Panc1 (cell line): Measurements from ENCODE around the gene FAM184B. TPM values are rescaled to one million over a fixed set of nuclear protein-coding genes. Genes with fewer than 3 reads are reported as not detected.

Source experiments
- ATAC-seq: fragments of 200-7000 bp; cut with Tn5 transposase; 2 replicates; pipeline ENCODE4 v1.9.1; 2020; ENCODE audit warnings: mild to moderate bottlenecking, moderate library complexity
- BruUV-seq: library from RNA; stranded (reverse); fragments of 400-500 nt; replicated peaks from 2 replicates; lab custom pipeline; 2021; lab: Mats Ljungman, UMichigan
- CTCF ChIA-PET: fragments of 300-600 bp; sonication (Branson Sonifier 250); formaldehyde crosslinking; loops from one replicate; lab custom pipeline; 2022; ENCODE audit warnings: antibody characterized with exemption; lab: Charles Lee
- POLR2A ChIA-PET: fragments of 300-600 bp; sonication (Branson Sonifier 250); formaldehyde crosslinking; loops from one replicate; lab custom pipeline; 2022; ENCODE audit warnings: antibody characterized with exemption; lab: Charles Lee
- DNase-seq: peaks from one replicate; pipeline ENCODE4 v3.0.0-alpha.2; 2010; ENCODE audit warnings: low read depth, low spot score
- H3K27ac ChIP-seq: 2 replicates; pipeline ENCODE4 v1.5.1; 2011; ENCODE audit warnings: mild to moderate bottlenecking, low read length, inconsistent platforms
- H3K27me3 ChIP-seq: fragments of 200-500 bp; sonication (Bioruptor generic); 2 replicates; pipeline ENCODE4 v1.6.0; 2014; ENCODE audit warnings: low read length, inconsistent platforms; ENCODE audit not compliant: control insufficient read depth, insufficient read depth
- H3K36me3 ChIP-seq: fragments of 200-500 bp; sonication (Bioruptor generic); 2 replicates; pipeline ENCODE4 v1.5.1; 2014; ENCODE audit warnings: inconsistent platforms, mild to moderate bottlenecking, low read length, moderate library complexity; ENCODE audit not compliant: control insufficient read depth, insufficient read depth
- H3K4me1 ChIP-seq: 2 replicates; pipeline ENCODE4 v1.5.1; 2011; ENCODE audit warnings: inconsistent platforms, mild to moderate bottlenecking, low read length, moderate library complexity; ENCODE audit not compliant: control insufficient read depth, insufficient read depth
- H3K4me3 ChIP-seq, 2 experiments: 2 replicates each; pipeline ENCODE4 v1.5.1; 2011 to 2012; ENCODE audit warnings: low read depth in 2 of 2, low read length in 2 of 2, mild to moderate bottlenecking in 2 of 2, inconsistent platforms in 1 of 2, moderate library complexity in 1 of 2
- H3K9me3 ChIP-seq: fragments of 200-500 bp; sonication (Bioruptor generic); 2 replicates; pipeline ENCODE4 v1.5.1; 2014; ENCODE audit warnings: low read depth, mild to moderate bottlenecking, inconsistent platforms, low read length, moderate library complexity; ENCODE audit not compliant: control insufficient read depth, insufficient read depth
- POLR2AphosphoS5 ChIP-seq: IDR thresholded peaks from 2 replicates; pipeline ENCODE4 v1.6.1; 2012; ENCODE audit warnings: mild to moderate bottlenecking, low read depth, low read length, moderate library complexity
- SIN3A ChIP-seq: IDR thresholded peaks from 2 replicates; pipeline ENCODE4 v1.6.1; 2012; ENCODE audit warnings: low read depth, mild to moderate bottlenecking, low read length, moderate library complexity, borderline replicate concordance; ENCODE audit not compliant: insufficient read depth
- TCF7L2 ChIP-seq: IDR thresholded peaks from 2 replicates; pipeline ENCODE4 v1.6.1; 2011; ENCODE audit warnings: mild to moderate bottlenecking, low read depth, low read length, inconsistent platforms
- in situ Hi-C: cut with HindIII; loops from 2 replicates; pipeline ENCODE4 v1.10.0; 2016; ENCODE audit warnings: low sequenced_read_pairs, low pct_unique_long_range_greater_than_20kb
- intact Hi-C: fragments of 100-400 bp; cut with micrococcal nuclease; formaldehyde crosslinking; loops from one replicate; pipeline ENCODE4 v1.10.0; 2022; ENCODE audit not compliant: unreplicated experiment
- total RNA-seq: library from RNA; stranded (reverse); gene quantifications from one replicate; pipeline ENCODE4 v1.2.1, GENCODE V29; 2021; ENCODE audit not compliant: unreplicated experiment
- TF ChIP-seq, protein P1 (sequence below): fragments of 450-650 bp; IDR thresholded peaks from 2 replicates; pipeline ENCODE4 v1.5.1; 2017; ENCODE audit warnings: mild to moderate bottlenecking
- TF ChIP-seq, protein P2 (sequence below), 2 experiments: IDR thresholded peaks; 2 replicates each; pipeline ENCODE4 v1.6.1; 2011 to 2012; ENCODE audit warnings: low read depth in 2 of 2, control low read depth in 1 of 2, low read length in 1 of 2, mild to moderate bottlenecking in 1 of 2, moderate library complexity in 1 of 2; ENCODE audit not compliant: insufficient read depth in 1 of 2

Gene FAM184B
- total RNA-seq, 1 experiment from 2014 or later: 0.03 TPM

- intact Hi-C loops (no loop called here), in situ Hi-C loops (no loop called here)
- H3K27me3 ChIP-seq: no peaks in the 10 kb centered on the region
- H3K27ac ChIP-seq: peak overlapping the region; percentile 93
- no TSS peak for BruUV-seq
- ChIA-PET POLR2A (no interaction called here), CTCF (no interaction called here)
- ATAC-seq (no peak), DNase-seq (no peak)
- H3K4me1 ChIP-seq: peaks cover 8% of the 10 kb centered on the region
- H3K4me3 ChIP-seq: peak overlapping the region; percentile 69 to 89
- H3K36me3 ChIP-seq: peaks cover 7% of the 10 kb centered on the region
- TF ChIP-seq POLR2AphosphoS5: no peak
- no peak for TF ChIP-seq TCF7L2
- TF ChIP-seq SIN3A: no peak
- TF ChIP-seq, protein P1, sequence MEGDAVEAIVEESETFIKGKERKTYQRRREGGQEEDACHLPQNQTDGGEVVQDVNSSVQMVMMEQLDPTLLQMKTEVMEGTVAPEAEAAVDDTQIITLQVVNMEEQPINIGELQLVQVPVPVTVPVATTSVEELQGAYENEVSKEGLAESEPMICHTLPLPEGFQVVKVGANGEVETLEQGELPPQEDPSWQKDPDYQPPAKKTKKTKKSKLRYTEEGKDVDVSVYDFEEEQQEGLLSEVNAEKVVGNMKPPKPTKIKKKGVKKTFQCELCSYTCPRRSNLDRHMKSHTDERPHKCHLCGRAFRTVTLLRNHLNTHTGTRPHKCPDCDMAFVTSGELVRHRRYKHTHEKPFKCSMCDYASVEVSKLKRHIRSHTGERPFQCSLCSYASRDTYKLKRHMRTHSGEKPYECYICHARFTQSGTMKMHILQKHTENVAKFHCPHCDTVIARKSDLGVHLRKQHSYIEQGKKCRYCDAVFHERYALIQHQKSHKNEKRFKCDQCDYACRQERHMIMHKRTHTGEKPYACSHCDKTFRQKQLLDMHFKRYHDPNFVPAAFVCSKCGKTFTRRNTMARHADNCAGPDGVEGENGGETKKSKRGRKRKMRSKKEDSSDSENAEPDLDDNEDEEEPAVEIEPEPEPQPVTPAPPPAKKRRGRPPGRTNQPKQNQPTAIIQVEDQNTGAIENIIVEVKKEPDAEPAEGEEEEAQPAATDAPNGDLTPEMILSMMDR: no peak
- TF ChIP-seq, protein P2, sequence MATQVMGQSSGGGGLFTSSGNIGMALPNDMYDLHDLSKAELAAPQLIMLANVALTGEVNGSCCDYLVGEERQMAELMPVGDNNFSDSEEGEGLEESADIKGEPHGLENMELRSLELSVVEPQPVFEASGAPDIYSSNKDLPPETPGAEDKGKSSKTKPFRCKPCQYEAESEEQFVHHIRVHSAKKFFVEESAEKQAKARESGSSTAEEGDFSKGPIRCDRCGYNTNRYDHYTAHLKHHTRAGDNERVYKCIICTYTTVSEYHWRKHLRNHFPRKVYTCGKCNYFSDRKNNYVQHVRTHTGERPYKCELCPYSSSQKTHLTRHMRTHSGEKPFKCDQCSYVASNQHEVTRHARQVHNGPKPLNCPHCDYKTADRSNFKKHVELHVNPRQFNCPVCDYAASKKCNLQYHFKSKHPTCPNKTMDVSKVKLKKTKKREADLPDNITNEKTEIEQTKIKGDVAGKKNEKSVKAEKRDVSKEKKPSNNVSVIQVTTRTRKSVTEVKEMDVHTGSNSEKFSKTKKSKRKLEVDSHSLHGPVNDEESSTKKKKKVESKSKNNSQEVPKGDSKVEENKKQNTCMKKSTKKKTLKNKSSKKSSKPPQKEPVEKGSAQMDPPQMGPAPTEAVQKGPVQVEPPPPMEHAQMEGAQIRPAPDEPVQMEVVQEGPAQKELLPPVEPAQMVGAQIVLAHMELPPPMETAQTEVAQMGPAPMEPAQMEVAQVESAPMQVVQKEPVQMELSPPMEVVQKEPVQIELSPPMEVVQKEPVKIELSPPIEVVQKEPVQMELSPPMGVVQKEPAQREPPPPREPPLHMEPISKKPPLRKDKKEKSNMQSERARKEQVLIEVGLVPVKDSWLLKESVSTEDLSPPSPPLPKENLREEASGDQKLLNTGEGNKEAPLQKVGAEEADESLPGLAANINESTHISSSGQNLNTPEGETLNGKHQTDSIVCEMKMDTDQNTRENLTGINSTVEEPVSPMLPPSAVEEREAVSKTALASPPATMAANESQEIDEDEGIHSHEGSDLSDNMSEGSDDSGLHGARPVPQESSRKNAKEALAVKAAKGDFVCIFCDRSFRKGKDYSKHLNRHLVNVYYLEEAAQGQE (IDR thresholded peaks at IDR 0.05; ENCODE audit: insufficient read depth in 1 of 2, low read depth in 2 of 2, low read length in 1 of 2): no peak
- H3K9me3 ChIP-seq: no peaks in the 10 kb centered on the region
Observed at GRCh38 chr4:17812125-17812524, 30.7 kb upstream of the FAM184B start.

GRCh38 chr4:17811078-17811603 lies 29.7 kb upstream of the FAM184B start:
- intact Hi-C loops (no loop called here), in situ Hi-C loops (no loop called here)
- POLR2A ChIA-PET: no interaction called here
- peak; percentile 62 for ATAC-seq
- Histone ChIP-seq H3K27me3 (no peaks in the 10 kb centered on the region), H3K9me3 (no peaks in the 10 kb centered on the region), H3K4me3 (peak overlapping the region; percentile 69 to 89), H3K36me3 (peaks cover 13% of the 10 kb centered on the region), H3K27ac (peak overlapping the region; percentile 93), H3K4me1 (peaks cover 8% of the 10 kb centered on the region)
- BruUV-seq: no TSS peak
- no peak for DNase-seq
- CTCF ChIA-PET: no interaction called here
- TF ChIP-seq, protein P2 (IDR thresholded peaks at IDR 0.05; ENCODE audit: insufficient read depth in 1 of 2, low read depth in 2 of 2, low read length in 1 of 2): no peak
